KMS-11 (cell line): ENCODE results near the gene SERTAD4.

Experiments used
- H2AFZ ChIP-seq: fragments of 200-600 bp; sonication (generic); 2 replicates; pipeline ENCODE4 v1.6.1; 2016; ENCODE audit warnings: antibody characterized with exemption, mixed run types, low read depth
- H3K27ac ChIP-seq: fragments of 200-600 bp; sonication (generic); 2 replicates; pipeline ENCODE4 v1.6.1; 2016; ENCODE audit warnings: mild to moderate bottlenecking, mixed run types
- H3K27me3 ChIP-seq: fragments of 200-600 bp; sonication (generic); 2 replicates; pipeline ENCODE4 v1.6.1; 2017; ENCODE audit warnings: mild to moderate bottlenecking, low read depth, mixed run types, moderate library complexity; ENCODE audit not compliant: insufficient read depth
- H3K36me3 ChIP-seq: fragments of 200-600 bp; sonication (generic); 2 replicates; pipeline ENCODE4 v1.6.1; 2017; ENCODE audit warnings: mild to moderate bottlenecking, mixed run types; ENCODE audit not compliant: insufficient read depth
- H3K4me1 ChIP-seq: fragments of 200-600 bp; sonication (generic); 2 replicates; pipeline ENCODE4 v1.6.1; 2016; ENCODE audit warnings: mild to moderate bottlenecking, low read depth, mixed run types; ENCODE audit not compliant: poor library complexity, severe bottlenecking
- H3K4me2 ChIP-seq: fragments of 200-600 bp; sonication (generic); 2 replicates; pipeline ENCODE4 v1.7.0; 2016; ENCODE audit warnings: mild to moderate bottlenecking, mixed run types
- H3K4me3 ChIP-seq: fragments of 200-600 bp; sonication (generic); IDR thresholded peaks from 2 replicates; pipeline ENCODE4 v1.6.1; 2017; ENCODE audit warnings: low read depth, low read length, mixed read lengths; ENCODE audit not compliant: insufficient read depth
- H3K79me2 ChIP-seq: fragments of 200-600 bp; sonication (generic); 2 replicates; pipeline ENCODE4 v1.6.1; 2016; ENCODE audit warnings: low read depth, mixed run types; ENCODE audit not compliant: insufficient read depth
- H3K9ac ChIP-seq: fragments of 200-600 bp; sonication (generic); 2 replicates; pipeline ENCODE4 v1.6.1; 2016; ENCODE audit warnings: mild to moderate bottlenecking, mixed run types
- H4K20me1 ChIP-seq: fragments of 200-600 bp; sonication (generic); 2 replicates; pipeline ENCODE4 v1.6.1; 2016; ENCODE audit warnings: mild to moderate bottlenecking, mixed run types; ENCODE audit not compliant: insufficient read depth
- CTCF ChIP-seq: fragments of 200-600 bp; sonication (generic); conservative IDR thresholded peaks from 2 replicates; pipeline ENCODE4 v1.6.1; 2017; ENCODE audit warnings: low read depth, mild to moderate bottlenecking, antibody characterized with exemption, low read length, moderate library complexity, mixed read lengths

The SERTAD4 gene

DNA sequence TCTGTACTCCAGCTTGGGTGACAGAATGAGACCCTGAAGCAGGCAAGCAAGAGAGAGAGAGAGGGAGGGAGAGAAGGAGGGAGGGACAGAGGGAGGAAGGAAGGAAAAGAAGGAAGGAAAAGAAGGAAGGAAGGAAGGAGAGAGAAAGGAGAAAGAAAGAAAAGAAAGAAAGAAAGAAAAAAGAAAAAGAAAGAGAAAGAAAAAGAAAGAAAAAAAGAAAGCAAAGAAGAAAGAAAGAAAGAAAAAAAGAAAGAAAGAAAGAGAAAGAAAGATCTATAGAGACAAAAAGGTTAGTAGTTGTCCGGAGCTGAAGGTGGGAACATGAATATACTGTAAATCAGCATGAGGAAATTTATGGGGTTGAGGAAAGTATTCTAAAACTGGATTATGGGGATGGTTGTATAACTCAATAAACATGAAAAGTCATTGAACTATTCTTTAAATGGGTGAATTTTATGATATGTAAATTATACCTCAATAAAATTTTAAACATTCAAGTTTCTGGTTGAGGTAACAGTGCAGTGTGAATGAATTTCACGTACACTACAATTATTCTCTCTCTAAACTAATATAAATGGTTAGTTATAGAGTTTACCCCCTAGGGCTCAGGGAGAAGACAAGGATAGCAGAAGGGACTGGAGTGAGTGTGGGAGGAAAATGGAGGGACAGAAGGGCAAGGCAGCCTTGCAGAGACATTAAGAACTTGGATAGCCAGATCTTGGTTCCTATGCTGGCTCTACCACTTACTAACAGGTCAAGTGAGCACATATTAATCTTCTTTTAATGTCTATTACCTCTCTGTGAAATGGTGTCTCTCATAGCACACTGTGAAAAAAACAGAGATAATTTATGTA lies 24.8 kb upstream of the SERTAD4 start:
- H2AFZ ChIP-seq: no peak overlapping the region
- no peak overlapping the region for H3K27ac ChIP-seq
- no peak for TF ChIP-seq CTCF
- H3K4me1 ChIP-seq: no peaks in the 10 kb centered on the region
- H3K36me3 ChIP-seq: no peaks in the 10 kb centered on the region
- H3K9ac ChIP-seq: no peak overlapping the region
- no peak overlapping the region for H3K4me3 ChIP-seq
- H3K27me3 ChIP-seq: no peaks in the 10 kb centered on the region
- H3K4me2 ChIP-seq: no peak overlapping the region
- no peaks in the 10 kb centered on the region for H3K79me2 ChIP-seq
- H4K20me1 ChIP-seq: no peaks in the 10 kb centered on the region

DNA sequence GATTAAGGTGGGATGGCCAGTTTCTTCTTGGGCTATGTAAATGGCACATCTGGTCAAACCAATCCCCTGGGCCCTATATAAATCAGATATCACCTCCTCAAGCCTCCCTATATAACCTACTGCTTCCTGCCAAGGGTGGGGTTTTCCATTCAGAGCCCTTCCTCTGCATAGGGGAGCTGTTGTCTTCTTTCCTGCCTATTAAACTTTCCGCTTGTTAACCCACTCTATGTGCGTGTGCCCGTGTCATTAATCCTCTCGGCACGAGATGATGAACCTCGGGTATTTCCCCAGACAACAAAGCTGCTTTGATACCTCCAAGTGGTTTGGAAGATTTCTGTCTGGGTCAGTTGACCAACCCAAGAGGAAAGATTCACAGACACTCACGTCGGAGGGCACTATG lies 19.3 kb upstream of the SERTAD4 start:
- Histone ChIP-seq H4K20me1 (no peaks in the 10 kb centered on the region), H3K79me2 (no peaks in the 10 kb centered on the region), H3K4me2 (no peak overlapping the region), H3K9ac (no peak overlapping the region), H3K4me3 (no peak overlapping the region), H3K4me1 (no peaks in the 10 kb centered on the region), H3K27ac (no peak overlapping the region), H3K36me3 (no peaks in the 10 kb centered on the region), H2AFZ (no peak overlapping the region), H3K27me3 (no peaks in the 10 kb centered on the region)
- TF ChIP-seq CTCF: no peak

GRCh38 chr1:210214573-210215409 lies 17.8 kb upstream of the SERTAD4 start:
- no peak overlapping the region for H3K4me2 ChIP-seq
- H3K4me1 ChIP-seq: no peaks in the 10 kb centered on the region
- H3K9ac ChIP-seq: no peak overlapping the region
- no peak overlapping the region for H2AFZ ChIP-seq
- H4K20me1 ChIP-seq: no peaks in the 10 kb centered on the region
- H3K79me2 ChIP-seq: no peaks in the 10 kb centered on the region
- no peak overlapping the region for H3K27ac ChIP-seq
- no peaks in the 10 kb centered on the region for H3K36me3 ChIP-seq
- H3K27me3 ChIP-seq: no peaks in the 10 kb centered on the region
- TF ChIP-seq CTCF: no peak
- no peak overlapping the region for H3K4me3 ChIP-seq

DNA sequence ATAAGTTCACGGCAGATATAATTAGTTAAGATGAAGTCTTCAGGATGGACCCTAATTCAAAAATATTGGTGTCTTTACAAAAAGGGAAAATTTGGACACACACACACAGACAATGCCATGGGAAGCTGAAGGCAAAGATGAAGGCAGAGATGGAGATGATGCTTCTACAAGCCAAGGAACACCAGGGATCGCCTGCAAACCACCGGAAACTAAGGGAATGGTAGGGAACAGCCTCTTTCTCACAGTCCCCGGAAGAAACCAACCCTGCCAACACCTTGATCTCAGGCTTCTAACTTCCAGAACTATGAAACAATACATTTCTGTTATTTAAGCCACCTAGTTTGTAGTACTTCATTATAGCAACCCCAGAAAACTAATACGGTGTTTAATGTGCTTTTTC lies 15.1 kb upstream of the SERTAD4 start:
- H4K20me1 ChIP-seq: no peaks in the 10 kb centered on the region
- H3K4me1 ChIP-seq: no peaks in the 10 kb centered on the region
- no peak overlapping the region for H2AFZ ChIP-seq
- H3K79me2 ChIP-seq: no peaks in the 10 kb centered on the region
- H3K27me3 ChIP-seq: no peaks in the 10 kb centered on the region
- H3K36me3 ChIP-seq: no peaks in the 10 kb centered on the region
- H3K4me3 ChIP-seq: no peak overlapping the region
- H3K27ac ChIP-seq: no peak overlapping the region
- no peak overlapping the region for H3K4me2 ChIP-seq
- TF ChIP-seq CTCF: no peak
- no peak overlapping the region for H3K9ac ChIP-seq
